Type B pancreatic cell (in vitro differentiated cells): ENCODE data around the gene VCL. TPM values are rescaled to one million over a fixed set of nuclear protein-coding genes. Genes with fewer than 3 reads are reported as not detected.
"Not testable (repeated sequence)": the region's sequence is repeated elsewhere in the genome, so short reads cannot be mapped to it uniquely, and the experiment has no call there.

Experiments
- DNase-seq: peaks from one replicate; pipeline ENCODE4 v3.0.0; 2021; ENCODE audit warnings: mixed read lengths; ENCODE audit not compliant: unreplicated experiment; ENCODE audit errors: extremely low spot score
- H3K27ac Mint-ChIP-seq: 2 replicates; pipeline ENCODE4 v1.8.0; 2021; ENCODE audit warnings: mild to moderate bottlenecking, mixed read lengths
- H3K27me3 Mint-ChIP-seq: 2 replicates; pipeline ENCODE4 v1.8.0; 2021; ENCODE audit warnings: mixed read lengths
- H3K36me3 Mint-ChIP-seq: 2 replicates; pipeline ENCODE4 v1.8.0; 2021; ENCODE audit warnings: mixed read lengths
- H3K4me1 Mint-ChIP-seq: one replicate; pipeline ENCODE4 v1.8.0; 2021; ENCODE audit warnings: mixed read lengths; ENCODE audit not compliant: unreplicated experiment
- H3K4me3 Mint-ChIP-seq: 2 replicates; pipeline ENCODE4 v1.8.0; 2021; ENCODE audit warnings: mild to moderate bottlenecking, mixed read lengths
- H3K9me3 Mint-ChIP-seq: 2 replicates; pipeline ENCODE4 v1.8.0; 2021; ENCODE audit warnings: mixed read lengths
- total RNA-seq: library from RNA; stranded (reverse); gene quantifications from 2 replicates; pipeline ENCODE4 v1.2.1, GENCODE V29; 2021; ENCODE audit warnings: low replicate concordance
- TF ChIP-seq, protein P1 (sequence below): fragments of 200-600 bp; sonication (generic); conservative IDR thresholded peaks from 2 replicates; pipeline ENCODE4 v1.5.0; 2021; ENCODE audit warnings: antibody characterized with exemption, mild to moderate bottlenecking

Gene VCL
- total RNA-seq, 1 donor from 2014 or later, result 125 TPM

DNA sequence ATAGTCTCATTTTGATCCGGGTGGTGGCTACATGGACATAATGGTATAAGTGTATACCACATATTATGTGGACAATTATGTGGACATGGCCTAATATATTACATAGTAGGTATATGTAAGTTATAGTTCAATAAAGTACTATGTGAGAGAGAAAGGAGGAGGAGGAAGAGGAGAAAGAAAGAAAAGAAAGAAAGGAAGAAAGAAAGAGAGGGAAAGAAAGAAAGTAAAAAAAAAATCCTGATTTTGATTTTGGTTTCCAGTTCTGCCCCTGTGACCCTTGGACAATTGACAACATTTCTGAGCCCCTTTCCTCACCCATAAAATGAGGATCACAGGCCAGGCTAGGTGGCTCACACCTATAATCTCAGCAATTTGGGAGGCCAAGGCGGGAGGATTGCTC, 42.2 kb upstream of the VCL start:
- no peak overlapping the region for H3K27ac Mint-ChIP-seq
- H3K4me1 Mint-ChIP-seq, result peaks cover 20% of the 10 kb centered on the region
- TF ChIP-seq, protein P1, sequence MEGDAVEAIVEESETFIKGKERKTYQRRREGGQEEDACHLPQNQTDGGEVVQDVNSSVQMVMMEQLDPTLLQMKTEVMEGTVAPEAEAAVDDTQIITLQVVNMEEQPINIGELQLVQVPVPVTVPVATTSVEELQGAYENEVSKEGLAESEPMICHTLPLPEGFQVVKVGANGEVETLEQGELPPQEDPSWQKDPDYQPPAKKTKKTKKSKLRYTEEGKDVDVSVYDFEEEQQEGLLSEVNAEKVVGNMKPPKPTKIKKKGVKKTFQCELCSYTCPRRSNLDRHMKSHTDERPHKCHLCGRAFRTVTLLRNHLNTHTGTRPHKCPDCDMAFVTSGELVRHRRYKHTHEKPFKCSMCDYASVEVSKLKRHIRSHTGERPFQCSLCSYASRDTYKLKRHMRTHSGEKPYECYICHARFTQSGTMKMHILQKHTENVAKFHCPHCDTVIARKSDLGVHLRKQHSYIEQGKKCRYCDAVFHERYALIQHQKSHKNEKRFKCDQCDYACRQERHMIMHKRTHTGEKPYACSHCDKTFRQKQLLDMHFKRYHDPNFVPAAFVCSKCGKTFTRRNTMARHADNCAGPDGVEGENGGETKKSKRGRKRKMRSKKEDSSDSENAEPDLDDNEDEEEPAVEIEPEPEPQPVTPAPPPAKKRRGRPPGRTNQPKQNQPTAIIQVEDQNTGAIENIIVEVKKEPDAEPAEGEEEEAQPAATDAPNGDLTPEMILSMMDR, result no peak
- H3K27me3 Mint-ChIP-seq, result no peaks in the 10 kb centered on the region
- H3K9me3 Mint-ChIP-seq, result no peaks in the 10 kb centered on the region
- no peak for DNase-seq
- no peaks in the 10 kb centered on the region for H3K36me3 Mint-ChIP-seq
- H3K4me3 Mint-ChIP-seq, result no peak overlapping the region

DNA sequence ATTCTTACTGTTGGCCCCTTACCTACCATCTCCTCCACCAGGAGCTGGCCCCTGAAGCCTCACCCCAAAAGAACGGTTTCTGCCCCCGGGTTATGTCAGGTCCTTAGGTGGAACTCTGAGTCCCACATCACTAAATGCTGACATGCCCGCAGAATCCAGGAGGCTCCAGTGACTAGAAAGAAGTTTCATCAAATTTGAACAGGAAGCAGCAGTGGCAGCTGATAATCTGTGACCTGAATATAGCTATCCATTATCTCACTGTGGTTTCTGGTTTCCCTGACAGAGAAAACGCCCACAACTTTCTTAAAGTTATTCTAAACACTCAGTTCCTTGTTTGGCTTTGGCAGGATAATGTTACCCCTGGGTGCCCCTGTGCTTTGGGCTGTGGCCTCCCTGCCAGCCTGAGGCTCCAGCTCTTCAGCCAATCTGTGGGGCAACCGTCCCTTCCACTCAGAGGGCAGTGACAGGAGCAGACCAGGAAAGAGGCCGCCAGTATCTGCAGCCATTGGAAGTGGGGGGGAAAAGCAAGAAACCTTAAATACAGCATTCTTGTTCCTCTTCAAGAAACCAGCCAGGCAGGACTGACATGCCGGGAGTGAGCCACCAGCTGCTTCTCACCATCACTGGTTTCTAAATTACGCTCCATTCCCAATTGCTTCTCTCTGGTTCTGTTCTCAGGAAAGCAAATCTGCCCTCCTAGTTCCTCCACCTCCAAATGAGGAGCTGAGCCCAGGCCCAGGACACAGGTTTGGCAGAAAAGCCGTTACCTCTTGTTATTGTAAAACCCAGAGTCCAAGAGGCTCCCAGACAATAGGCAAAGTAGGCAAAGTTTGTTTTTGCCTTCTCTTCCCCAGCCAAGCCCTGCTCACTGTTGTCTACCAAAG, 41.2 kb upstream of the VCL start:
- Mint-ChIP-seq H3K9me3 (no peaks in the 10 kb centered on the region), H3K27me3 (no peaks in the 10 kb centered on the region), H3K4me1 (peaks cover 20% of the 10 kb centered on the region), H3K4me3 (peak overlapping the region; percentile 81), H3K27ac (peak overlapping the region; percentile 98), H3K36me3 (no peaks in the 10 kb centered on the region)
- no peak for DNase-seq
- TF ChIP-seq, protein P1, result no peak

DNA sequence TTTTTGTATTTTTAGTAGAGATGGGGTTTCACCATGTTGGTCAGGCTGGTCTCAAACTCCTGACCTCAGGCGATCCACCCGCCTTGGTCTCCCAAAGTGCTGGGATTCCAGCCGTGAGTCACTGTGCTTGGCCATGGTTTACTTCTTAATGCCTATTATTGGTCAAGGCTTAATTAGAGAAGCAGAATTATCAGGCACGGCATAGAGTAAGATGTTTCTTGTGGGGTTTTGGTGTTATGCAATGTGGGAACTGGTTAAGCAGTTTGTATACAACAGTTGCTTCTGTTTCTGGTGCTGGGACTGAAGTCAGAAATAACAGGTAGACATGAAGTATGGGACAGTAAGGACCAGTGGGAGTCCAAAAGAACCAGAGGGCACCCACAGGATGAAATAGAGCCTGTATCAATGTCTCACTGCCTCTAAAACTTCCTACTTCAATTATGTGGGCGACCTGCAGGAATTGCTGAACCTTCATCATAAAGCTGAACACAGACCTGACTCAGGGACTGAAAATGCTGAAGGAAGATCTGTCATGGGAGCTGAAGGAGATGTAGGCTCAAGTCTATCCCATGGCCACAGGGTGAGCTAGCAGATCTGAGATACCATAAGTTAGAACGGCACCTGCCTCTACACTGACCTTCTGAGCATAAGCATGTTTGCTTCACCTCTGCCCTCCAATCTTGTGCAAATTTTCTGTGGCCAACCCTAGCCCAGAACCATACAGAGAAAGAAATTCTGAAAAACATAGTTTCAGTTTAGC, 38.3 kb upstream of the VCL start:
- DNase-seq, result no peak
- TF ChIP-seq, protein P1, result no peak
- H3K27me3 Mint-ChIP-seq, result no peaks in the 10 kb centered on the region
- H3K9me3 Mint-ChIP-seq, result no peaks in the 10 kb centered on the region
- H3K27ac Mint-ChIP-seq, result peak overlapping the region; percentile 26
- H3K4me1 Mint-ChIP-seq, result peaks cover 20% of the 10 kb centered on the region
- H3K4me3 Mint-ChIP-seq, result no peak overlapping the region
- no peaks in the 10 kb centered on the region for H3K36me3 Mint-ChIP-seq

DNA sequence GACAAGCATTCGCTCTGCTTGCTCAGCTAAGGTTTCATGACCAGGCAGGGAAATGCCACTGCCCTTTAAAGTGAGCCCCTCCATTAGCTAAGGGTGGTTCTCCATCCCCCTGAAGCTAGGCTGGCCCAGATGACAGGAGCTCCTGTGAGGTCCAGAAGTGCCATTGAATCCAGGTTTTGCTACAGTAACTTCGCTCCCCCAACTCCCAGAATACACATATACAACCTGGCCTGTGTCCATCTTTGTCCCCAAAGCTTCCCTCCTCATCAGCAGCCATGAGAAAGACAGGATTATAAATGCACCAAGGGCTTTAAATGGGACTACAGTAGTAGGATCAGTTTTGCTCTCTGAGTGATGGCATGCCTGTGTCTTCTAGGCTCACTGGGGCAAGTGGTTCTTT, 35.5 kb upstream of the VCL start:
- Mint-ChIP-seq H3K36me3 (no peaks in the 10 kb centered on the region), H3K4me3 (no peak overlapping the region), H3K27me3 (no peaks in the 10 kb centered on the region), H3K9me3 (no peaks in the 10 kb centered on the region), H3K27ac (no peak overlapping the region), H3K4me1 (peaks cover 23% of the 10 kb centered on the region)
- TF ChIP-seq, protein P1, result no peak
- no peak for DNase-seq

DNA sequence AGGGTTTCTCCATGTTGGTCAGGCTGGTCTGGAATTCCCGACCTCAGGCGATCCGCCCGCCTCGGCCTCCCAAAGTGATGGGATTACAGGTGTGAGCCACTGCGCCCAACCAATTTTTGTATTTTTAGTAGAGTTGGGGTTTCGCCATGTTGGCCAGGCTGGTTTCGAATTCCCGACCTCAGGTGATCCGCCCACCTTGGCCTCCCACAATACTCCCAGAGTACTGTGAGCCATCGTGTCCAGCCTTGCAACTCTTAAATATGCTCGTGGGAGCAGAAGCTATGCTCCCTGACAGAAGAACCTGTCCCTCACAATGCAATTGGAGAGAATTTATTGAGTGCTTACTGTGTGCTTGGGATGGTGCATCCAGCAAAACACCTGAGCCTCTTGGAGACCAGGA, 34.4 kb upstream of the VCL start:
- DNase-seq, H3K27me3 Mint-ChIP-seq, H3K9me3 Mint-ChIP-seq, H3K4me3 Mint-ChIP-seq, H3K27ac Mint-ChIP-seq, H3K36me3 Mint-ChIP-seq: not testable (repeated sequence)
- H3K4me1 Mint-ChIP-seq, result peaks cover 32% of the 10 kb centered on the region

DNA sequence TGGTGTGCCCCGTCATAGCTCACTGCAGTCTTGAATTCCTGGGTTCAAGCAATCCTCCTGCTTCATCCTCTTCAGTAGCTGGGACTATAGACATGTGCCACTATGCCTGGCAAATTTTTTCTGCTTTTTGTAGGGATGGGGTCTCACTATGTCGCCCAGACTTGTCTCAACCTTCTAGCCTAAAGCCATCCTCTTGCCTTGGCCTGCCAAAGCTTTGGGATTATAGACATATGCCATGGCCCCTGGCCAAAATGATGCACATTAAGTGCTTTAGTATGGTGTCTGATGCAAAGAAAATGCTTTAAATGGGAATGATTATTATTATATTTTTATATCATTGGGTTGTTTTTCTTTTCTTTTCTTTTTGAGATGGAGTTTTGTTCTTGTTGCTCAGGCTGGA, 33.2 kb upstream of the VCL start:
- no peak for DNase-seq
- no peaks in the 10 kb centered on the region for H3K27me3 Mint-ChIP-seq
- H3K36me3 Mint-ChIP-seq, result no peaks in the 10 kb centered on the region
- TF ChIP-seq, protein P1, result no peak
- no peaks in the 10 kb centered on the region for H3K9me3 Mint-ChIP-seq
- no peak overlapping the region for H3K4me3 Mint-ChIP-seq
- H3K4me1 Mint-ChIP-seq, result peaks cover 35% of the 10 kb centered on the region
- H3K27ac Mint-ChIP-seq, result no peak overlapping the region

DNA sequence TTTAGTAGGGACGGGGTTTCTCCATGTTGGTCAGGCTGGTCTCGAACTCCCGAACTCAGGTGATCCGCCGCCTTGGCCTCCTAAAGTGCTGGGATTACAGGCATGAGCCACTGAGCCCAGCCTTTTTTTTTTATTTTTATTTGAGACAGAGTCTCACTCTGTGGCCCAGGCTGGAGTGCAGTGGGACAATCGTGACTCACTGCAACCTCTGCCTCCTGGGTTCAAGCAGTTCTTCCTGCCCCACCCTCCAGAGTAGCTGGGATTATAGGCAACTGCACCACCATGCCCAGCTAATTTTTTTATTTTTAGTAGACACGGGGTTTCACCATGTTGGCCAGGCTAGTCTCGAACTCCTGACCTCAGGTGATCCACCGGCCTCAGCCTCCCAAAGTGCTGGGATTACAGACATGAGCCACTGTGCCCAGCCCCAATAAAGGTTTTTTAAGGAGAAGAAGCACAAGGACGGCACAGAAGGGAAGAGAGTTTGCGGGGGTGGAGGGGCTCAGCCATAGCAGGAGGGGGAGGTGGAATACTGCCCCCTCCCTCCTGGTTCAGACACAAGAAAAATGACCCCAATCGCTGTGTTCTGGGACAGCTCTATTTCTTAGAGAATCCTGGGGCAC, 32.5 kb upstream of the VCL start:
- not testable (repeated sequence) for H3K36me3 Mint-ChIP-seq, H3K4me3 Mint-ChIP-seq, H3K9me3 Mint-ChIP-seq, H3K27me3 Mint-ChIP-seq, DNase-seq
- H3K27ac Mint-ChIP-seq, result peak overlapping the region; percentile 89
- peaks cover 32% of the 10 kb centered on the region for H3K4me1 Mint-ChIP-seq
